DMS153 treated with DMSO at 0.1 percent for 48 hours (cell line): ENCODE results near the gene RRP15.
A peak's percentile ranks its signal among the peaks of the same experiment; 100 is the strongest.

Source experiments
- DNase-seq: peaks from one replicate; lab custom pipeline; 2025; ENCODE audit not compliant: unreplicated experiment; lab: John Stamatoyannopoulos, UW

RRP15 gene, protein sequence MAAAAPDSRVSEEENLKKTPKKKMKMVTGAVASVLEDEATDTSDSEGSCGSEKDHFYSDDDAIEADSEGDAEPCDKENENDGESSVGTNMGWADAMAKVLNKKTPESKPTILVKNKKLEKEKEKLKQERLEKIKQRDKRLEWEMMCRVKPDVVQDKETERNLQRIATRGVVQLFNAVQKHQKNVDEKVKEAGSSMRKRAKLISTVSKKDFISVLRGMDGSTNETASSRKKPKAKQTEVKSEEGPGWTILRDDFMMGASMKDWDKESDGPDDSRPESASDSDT

DNA sequence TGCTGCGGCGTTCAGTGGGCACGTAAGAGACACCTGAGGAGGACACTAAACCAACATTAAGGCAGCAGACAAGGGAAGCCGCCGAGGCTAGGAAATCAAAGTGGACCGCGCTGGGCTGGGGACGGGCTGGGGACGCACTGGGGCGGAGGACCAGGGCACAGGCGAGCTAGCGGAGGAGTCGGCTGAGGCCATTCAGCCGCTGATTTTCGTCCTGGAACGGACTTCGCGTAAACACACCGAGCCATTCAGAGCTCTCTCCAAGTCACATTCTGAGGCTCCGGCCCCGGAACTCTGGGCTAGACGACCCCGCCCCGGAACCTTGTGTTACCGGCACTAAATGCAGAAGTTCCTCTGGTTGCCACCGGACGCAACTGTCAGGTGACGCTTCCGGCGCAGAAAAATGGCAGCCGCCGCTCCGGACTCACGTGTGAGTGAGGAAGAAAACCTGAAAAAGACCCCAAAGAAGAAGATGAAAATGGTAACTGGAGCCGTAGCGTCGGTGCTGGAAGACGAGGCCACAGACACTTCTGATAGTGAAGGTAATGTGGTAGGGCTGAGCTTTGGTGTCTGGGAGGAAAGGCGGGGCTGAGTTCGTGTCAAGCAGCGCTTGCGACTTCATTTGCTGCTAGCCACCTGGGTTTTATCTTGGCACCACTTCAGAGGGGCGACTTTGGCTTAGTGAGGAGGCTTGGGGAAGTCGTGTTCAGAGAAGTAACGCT lies at the start of gene RRP15:
Gene RRP15 (plus strand): TSS at position 377 of the 719 bp plus-strand sequence. CDS start 24 bp downstream, at position 401.
- peak; percentile 88 for DNase-seq

DNA sequence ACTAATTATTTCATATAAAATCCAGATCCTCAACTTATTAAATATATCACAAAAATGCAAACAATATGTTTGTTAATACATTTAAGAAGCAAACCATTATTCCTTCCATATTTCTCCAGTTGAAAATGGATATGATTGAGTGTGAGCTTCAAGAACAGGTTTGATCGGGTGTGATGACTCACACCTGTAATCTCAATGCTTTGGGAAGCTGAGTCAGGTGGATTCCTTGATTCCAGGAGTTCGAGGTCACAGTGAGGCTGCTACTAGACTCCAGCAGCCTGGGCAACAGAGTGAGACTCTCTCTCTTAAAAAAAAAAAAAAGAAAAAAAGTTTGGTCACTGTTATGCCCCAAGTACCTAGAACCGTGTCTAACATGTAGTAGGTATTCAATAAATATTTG lies 42.9 kb upstream of the RRP15 start:
- DNase-seq: no peak

DNA sequence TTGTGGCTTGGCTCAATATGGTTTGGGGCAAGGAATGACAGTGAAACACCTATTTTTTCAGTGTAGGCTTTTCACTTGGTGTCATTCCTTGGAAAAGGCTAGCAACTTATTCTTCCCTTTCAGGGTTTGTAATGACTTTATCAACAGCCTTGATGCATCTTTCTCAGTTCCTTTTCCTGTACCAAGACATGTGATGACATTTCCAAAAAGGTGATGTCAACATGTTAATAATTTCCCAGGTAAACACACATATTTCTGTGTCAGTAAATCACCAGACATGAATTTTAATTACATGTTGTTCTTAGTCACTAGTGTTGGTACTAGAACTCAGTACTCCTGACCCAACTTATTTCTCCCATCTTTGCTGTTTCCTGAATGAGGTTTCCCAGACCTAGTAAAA lies 37.8 kb upstream of the RRP15 start:
- no peak for DNase-seq

DNA sequence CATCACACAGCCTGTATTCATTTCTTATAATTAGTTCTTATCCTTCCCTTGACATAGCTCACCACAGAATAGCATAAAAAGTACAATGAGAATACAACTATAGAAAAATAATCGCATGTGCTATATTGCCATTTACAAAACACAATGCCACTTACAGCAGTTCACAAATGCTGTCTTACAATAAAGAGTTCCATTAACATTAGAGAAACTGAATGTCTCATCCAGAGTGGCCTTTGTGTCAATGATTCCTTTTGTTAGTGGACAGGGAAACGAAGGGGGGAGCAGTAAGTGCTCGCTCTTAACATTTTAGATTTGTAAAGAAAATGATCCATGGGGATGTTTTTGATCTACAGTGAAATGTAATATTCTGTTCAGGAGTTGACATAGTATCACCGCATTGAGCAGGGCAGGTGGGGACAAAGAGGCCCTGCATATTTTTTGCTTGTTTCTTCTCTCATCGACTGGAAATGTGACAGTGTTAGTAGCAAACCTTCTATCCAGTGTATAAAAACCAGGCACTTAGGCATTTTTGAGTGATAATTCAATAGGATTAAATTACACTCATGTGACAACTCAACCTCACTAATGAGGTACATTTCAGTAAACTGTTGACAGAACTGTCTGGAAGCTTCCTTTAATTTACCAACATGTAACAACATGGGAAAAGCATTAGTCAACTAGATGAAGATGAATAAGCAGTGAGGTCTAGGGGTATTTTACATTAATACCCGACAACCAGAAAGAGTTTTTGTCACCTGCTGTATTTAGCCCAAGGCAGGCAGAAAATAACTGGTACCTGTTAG lies 35.6 kb upstream of the RRP15 start:
- peak; percentile 82 for DNase-seq

DNA sequence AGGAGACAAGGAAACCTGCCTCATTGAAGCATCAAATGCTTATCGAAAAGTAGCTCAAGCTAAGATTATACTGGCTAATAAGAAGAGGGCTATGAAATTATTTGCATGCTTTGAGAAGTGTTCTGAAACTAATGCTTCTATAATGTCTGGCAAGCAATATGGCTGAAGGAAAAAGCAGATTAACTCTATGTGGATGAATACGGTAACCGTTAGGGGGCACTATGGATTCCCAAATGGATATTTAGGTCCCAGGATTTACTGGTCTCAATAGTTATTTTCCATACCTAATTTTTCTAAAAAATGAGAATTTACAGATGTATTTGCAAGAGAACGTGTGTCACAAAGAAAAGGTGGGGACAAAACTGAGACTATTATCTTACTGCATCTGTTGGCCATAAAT lies 34.6 kb upstream of the RRP15 start:
- no peak for DNase-seq

DNA sequence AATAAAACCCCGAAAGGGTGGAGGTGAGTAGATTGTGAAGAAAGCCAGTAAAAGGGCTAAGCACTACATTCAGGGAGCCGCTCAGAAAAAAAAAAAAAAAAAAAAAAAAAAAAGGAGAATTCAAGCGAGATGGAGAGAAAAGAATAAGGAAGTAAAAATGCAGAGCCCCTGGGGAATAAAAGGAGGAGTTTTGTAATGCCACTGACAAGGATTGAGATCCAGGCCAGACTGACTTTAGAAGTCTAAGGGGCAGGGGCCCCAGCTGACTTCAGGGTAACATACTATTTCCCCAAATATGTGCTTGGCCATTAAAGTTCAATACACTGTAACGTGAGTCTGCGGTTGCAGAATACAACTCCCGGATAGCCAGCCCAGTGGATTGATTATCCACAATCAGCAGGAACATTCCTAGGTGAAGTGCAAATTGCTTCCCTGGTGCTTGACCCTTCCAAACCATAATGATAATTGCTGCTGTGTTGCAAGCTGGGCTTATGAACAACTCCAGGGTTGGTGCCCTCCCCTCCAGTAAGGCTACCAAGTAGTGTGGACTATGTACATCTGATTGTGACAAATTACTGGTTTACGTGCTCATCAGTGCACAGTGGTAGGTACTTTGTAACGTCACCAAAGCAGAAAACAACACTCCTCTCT lies 30.7 kb upstream of the RRP15 start:
- DNase-seq: no peak

DNA sequence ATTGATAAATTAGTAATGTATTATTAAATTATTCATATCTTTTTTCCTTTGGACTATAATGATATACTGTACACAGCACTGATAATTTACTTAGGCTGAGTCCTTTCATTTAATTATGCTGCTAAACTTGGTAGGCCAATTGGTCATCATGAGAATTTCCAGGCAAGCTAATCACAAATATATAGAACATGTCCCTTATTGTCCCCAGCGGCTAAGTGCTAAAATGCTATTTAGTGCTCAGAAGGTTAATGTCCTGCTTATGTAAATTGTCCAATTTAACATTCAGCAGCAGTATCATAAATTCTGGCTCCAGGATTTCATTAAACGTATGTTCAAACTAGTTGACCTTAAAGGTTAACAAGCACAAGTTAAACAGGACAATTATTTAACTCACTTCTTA lies 30.0 kb upstream of the RRP15 start:
- no peak for DNase-seq

DNA sequence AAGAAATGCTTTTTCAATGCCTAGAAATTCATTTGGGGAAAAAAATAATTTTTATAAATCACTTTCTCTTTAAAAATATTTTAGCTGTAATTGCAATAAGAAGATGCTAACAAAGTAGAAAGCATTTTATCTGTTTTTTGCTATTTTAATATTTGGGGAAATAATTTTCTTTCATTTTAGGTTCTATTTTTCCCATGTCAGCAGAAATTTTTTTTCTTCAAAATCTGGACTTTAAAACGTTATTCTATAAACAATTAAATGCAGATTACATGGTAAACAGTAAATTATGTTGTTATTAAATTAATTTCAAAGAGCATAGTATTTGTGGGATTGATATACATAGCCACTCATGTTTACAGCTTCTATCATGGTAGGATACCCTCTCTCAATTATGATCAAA lies 27.7 kb upstream of the RRP15 start:
- no peak for DNase-seq

DNA sequence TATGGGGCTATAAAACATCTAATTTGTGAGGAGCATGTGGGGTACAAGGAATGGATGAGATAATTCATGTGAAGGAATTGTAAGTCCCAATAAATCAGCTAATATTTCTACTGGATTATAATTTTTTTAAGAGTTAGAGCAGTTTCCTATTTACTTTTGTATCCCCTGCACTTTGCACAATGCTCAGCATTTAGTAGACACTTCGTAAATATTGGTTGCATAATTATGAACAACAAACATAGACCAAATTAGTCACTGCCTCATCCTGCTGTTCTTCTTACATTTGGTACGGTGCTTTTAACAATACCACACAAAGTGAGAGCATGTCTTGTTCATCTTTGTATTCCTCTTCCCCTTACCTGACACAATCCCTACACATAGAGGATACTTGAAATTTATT lies 27.1 kb upstream of the RRP15 start:
- DNase-seq: no peak

DNA sequence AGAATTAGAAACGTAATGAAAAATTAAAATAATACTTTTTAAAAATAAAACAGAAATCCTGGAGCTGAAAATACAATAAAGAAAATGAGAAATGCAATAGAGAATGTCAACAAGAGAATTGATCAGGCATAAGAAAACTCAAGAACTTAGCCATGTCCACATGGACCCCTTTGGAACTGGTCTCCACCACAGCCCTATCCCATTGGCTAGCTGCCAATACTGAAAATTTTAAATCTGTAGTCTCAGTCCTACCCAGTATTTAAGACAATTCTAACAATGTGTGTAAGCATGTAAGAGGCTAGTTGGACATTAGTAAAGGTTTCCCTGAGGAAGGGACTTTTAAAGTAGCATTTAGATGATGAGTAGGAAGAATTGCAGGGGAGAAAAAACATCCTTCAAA lies 25.8 kb upstream of the RRP15 start:
- DNase-seq: no peak

DNA sequence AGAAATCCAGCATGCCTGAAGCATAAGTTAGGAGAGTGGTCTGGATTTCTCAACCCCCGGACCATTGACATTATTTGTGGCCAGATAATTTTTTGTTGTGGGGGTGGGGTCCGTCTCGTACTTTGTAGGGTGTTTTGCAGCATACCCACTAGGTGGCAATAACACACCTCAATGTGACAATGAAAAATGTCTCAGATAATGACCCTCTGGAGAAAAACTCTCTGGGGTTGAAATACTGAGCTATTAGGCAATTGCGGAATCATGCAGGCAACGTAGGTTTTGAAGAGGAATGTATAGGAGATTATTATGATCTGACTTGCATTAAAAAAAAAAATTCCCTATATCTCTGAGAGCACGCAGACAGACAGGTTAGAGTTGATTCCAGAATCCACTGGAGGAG lies 25.3 kb upstream of the RRP15 start:
- DNase-seq: no peak

DNA sequence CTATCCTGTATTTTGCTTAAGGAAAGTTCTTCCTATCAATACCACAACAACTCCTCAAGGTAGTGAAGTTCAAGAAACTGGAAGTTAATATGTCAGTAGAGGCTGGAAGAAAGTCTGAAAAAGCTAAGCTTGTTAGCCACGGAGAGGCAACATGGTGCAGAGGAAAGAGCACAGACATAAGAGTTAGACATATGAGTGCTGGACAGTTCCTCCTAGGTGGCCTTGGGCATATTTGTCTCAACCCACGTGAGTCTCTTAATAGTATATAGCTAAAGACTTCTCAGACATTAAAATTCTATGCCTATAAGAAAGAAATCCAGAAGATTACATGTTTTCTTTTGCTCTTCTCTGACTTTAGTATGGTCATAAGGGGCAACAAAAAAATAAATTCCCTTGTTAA lies 22.8 kb upstream of the RRP15 start:
- no peak for DNase-seq

DNA sequence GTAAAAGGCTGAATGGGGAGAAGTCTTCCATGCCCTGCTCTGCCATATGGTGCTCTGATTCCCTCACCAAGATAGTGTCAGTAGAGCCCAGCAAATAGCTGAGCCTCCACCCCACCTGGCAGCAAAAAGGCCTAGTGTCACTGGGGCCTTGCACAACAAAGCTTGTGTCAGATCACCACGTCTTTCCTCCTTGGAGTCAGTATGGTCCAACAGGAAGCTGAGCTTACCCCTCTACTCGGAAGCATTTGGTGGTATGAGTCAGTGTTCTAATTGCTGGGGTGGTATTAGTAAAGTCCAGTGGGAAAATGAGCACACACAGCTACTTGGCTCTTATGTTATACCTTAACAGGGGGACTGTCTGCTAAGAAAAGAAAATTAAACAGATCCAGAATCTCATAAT lies 18.7 kb upstream of the RRP15 start:
- no peak for DNase-seq

DNA sequence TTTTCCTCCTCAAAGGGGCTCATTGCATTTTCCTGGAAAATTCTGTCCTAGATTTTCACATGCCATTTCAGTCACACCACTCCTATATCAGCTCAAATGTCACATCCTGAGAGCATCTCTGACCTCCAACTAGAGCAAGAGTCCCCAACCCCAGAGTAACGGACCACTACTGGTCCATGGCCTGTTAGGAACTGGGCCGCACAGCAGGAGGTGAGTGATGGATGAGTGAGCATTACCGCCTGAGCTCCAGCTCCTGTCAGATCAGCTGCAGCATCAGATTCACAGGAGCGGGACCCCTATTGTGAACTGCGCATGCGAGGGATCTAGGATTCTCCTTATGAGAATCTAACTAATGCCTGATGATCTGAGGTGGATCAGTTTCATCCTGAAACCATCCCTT lies 12.7 kb upstream of the RRP15 start:
- DNase-seq: no peak

DNA sequence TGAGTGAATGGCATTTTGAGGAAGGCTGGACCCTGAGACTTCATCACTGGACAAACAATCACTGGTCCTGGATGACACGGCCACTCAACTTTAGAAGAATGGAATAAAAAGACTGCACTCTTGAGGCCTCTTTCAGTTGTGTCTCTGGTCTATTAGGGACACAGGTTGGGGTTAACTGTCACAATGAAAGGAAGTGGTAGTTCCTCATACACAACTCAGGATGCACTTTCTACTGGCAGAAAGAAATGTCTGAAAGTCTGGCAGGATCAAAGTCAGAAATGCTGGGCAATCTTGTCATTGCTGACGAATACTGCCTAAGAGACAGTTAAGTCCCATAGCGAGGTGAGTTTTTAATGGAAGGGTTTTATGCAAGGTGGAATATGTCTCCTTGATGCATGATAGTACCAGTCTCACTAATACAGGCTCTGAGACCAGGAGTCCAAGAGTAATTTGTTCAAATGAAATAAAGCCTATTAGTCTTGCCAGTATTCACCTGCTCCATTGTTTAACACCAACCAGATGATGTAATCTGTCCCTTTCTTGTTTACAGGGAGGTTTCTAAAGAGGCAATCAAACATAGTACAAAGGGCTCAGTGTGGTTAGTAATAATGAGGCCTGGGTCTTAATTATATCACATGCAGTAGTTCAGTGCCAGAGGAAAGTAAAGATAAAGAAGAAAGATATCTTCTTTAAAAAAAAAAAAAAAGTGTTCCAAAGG lies 11.2 kb upstream of the RRP15 start:
- DNase-seq: peak; percentile 55

DNA sequence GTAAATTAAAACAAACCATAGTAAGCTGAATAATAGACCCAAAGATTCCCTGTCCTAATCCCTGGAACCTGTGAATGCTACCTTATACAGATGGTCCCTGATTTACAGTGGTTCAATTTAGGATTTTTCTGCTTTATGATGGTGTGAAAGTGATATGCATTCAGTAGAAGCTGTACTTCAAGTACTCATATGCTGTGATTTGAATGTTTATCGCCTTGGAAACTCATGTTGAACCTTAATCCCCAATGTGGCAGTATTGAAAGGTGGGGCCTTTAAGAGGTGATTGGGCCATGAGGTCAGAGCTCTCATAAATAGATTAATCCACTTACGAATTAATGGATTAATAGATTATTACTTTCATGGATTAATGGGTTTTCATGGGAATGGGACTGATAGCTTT lies 10.6 kb upstream of the RRP15 start:
- DNase-seq: no peak

DNA sequence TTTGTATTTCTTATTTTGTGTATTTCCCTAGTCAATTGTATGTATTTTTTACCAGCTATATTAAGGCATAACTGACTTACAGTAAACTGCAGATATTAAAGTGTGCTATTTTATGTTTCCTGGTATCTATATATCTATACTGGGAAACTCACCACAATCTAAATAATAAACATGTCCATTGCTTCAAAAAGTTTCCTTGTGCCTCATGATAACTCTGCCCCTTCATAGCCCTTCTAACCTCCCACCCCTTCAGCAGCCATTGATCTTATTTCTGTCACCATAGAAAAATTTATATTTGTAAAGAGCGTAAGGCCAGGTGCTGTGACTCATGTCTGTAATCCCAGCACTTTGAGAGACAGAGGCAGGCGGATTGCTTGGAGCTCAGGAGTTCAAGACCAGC lies 9.3 kb upstream of the RRP15 start:
- no peak for DNase-seq

DNA sequence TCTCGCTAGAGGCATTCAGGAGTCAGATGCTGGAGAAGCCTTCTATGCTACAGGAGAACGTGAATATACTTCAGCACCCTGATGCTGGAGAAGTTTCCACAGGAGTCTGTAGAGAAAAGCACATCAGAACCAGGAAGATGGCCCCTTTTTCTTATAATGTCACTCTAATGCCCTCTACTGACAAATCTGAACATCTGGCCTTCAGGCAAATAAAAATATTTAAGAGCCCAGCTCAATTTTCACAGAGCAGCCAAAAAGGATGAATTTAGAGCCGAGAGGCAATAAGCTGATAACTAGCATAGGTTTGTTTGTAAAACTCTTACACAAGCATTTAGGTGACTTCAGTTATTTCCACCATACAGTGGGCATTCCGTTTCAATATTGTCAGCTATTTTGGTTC lies 3.8 kb upstream of the RRP15 start:
- DNase-seq: no peak

DNA sequence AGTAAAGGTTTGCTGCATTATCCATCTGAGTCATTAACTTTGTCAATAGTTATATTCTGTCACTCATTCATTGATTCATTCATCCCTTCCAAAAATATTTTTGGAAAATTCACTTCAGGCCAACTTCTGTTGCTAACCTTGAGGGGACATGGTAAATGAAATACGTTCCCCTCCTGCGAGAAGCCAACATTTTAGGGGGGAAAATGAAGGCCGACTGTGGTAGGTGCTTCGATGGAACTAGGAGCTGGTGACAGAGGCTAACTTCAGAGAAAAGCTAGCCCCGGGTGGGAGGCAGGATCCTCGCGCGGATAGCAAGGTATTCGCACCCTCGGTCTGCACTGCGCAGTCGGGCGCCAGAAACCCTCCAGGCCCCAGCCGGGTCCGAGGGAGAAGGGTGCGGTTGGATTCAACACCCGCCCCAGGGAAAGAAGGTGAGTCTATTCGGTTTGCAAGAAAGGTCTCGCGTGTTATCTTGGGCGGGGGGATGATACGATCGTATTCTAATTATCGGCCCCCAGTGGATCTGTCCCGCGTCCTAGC lies 646 bp upstream of the RRP15 start:
- no peak for DNase-seq

DNA sequence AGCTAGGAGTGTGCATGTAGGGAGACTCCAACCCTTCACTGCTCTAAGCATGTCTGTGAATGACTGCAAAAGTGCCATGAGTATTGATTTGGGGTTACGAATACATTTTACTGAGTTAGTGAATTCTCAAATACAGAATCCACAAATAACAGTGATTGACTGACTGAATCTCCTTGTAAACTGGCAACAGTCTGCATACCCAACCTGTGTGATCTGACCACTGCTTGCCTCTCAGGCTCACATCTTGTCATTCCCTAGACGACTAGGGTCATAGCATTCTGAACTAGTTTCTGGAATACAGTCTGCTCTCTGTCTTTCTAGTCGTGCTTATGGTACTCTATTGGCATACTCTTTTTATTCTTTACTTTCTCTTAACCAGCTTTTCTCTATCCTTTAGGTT lies 7.4 kb downstream of the RRP15 start:
- DNase-seq: no peak

DNA sequence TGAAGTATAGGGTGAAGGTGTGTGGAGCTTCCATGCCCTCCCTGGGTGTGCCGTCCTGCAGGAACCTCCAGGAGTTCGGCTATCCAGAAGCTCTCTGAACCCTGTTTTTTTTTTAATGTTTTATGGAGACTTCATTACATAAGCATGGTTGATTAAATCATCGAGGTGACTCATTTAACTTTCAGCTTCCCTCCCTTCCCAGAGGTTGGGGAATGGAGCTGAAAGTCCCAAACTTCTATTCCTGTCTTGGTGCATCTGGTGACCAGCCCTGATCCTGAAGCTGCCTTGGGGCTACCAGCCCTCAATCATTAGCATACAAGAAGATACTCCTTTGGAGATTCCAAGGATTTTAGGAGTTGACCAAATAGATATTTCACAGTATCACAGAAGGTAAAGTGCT lies 9.5 kb downstream of the RRP15 start:
- DNase-seq: no peak
